Measurements from ENCODE around the gene LDB3.

LDB3 gene

GRCh38 chr10:86712317-86712707, 44.0 kb downstream of the LDB3 start:
- Histone ChIP-seq H3K36me3 (ENCODE audit: insufficient read depth, low read length) (no peaks in the 10 kb centered on the region), H3K9ac (ENCODE audit: low read depth, low read length) (peak overlapping the region; percentile 94), H3K9me3 (ENCODE audit: insufficient read depth, low read length, severe bottlenecking) (no peaks in the 10 kb centered on the region), H3K27ac (ENCODE audit: low read length) (peak overlapping the region; percentile 93), H4K20me1 (ENCODE audit: insufficient read depth, low read length) (no peaks in the 10 kb centered on the region), H2AFZ (ENCODE audit: low read depth, low read length) (peak overlapping the region; percentile 91), H3K27me3 (ENCODE audit: insufficient read depth, low read length, poor library complexity) (no peaks in the 10 kb centered on the region), H3K4me1 (ENCODE audit: insufficient read depth, low read length) (peaks cover 24% of the 10 kb centered on the region), H3K4me3 (ENCODE audit: low read depth in 1 of 2, low read length in 2 of 2) (peak overlapping the region; percentile 45 to 73; a peak in 3 of 4 replicates), H3K4me2 (ENCODE audit: insufficient read depth, low read length) (peak overlapping the region; percentile 86), H3K79me2 (ENCODE audit: insufficient read depth, low read length) (no peaks in the 10 kb centered on the region)
- no peak for DNase-seq
- ATAC-seq (ENCODE audit: insufficient read depth, low read depth) = no peak
- TF ChIP-seq EZH2 (IDR thresholded peaks at IDR 0.05; ENCODE audit: borderline replicate concordance, low read depth, low read length, severe bottlenecking) (no peak), CTCF (IDR thresholded peaks at IDR 0.05; ENCODE audit: borderline replicate concordance, extremely low read depth, low read length, poor library complexity, severe bottlenecking) (no peak)

GRCh38 chr10:86715156-86715795, 47.0 kb downstream of the LDB3 start:
- Histone ChIP-seq H3K79me2 (ENCODE audit: insufficient read depth, low read length) (no peaks in the 10 kb centered on the region), H3K27ac (ENCODE audit: low read length) (no peak overlapping the region), H3K36me3 (ENCODE audit: insufficient read depth, low read length) (no peaks in the 10 kb centered on the region), H3K27me3 (ENCODE audit: insufficient read depth, low read length, poor library complexity) (no peaks in the 10 kb centered on the region), H3K4me3 (ENCODE audit: low read depth in 1 of 2, low read length in 2 of 2) (no peak overlapping the region), H3K4me2 (ENCODE audit: insufficient read depth, low read length) (no peak overlapping the region), H4K20me1 (ENCODE audit: insufficient read depth, low read length) (no peaks in the 10 kb centered on the region), H2AFZ (ENCODE audit: low read depth, low read length) (no peak overlapping the region; the same call in 1 of the 2 replicates), H3K9me3 (ENCODE audit: insufficient read depth, low read length, severe bottlenecking) (no peaks in the 10 kb centered on the region), H3K9ac (ENCODE audit: low read depth, low read length) (no peak overlapping the region), H3K4me1 (ENCODE audit: insufficient read depth, low read length) (peaks cover 17% of the 10 kb centered on the region)
- ATAC-seq (ENCODE audit: insufficient read depth, low read depth) (no peak), DNase-seq (no peak)
- TF ChIP-seq CTCF (IDR thresholded peaks at IDR 0.05; ENCODE audit: borderline replicate concordance, extremely low read depth, low read length, poor library complexity, severe bottlenecking) (no peak), EZH2 (IDR thresholded peaks at IDR 0.05; ENCODE audit: borderline replicate concordance, low read depth, low read length, severe bottlenecking) (no peak)

GRCh38 chr10:86715836-86716235, 47.5 kb downstream of the LDB3 start:
- Histone ChIP-seq H2AFZ (ENCODE audit: low read depth, low read length) (no peak overlapping the region), H3K9ac (ENCODE audit: low read depth, low read length) (no peak overlapping the region), H4K20me1 (ENCODE audit: insufficient read depth, low read length) (no peaks in the 10 kb centered on the region), H3K4me2 (ENCODE audit: insufficient read depth, low read length) (no peak overlapping the region), H3K4me3 (ENCODE audit: low read depth in 1 of 2, low read length in 2 of 2) (no peak overlapping the region), H3K27ac (ENCODE audit: low read length) (no peak overlapping the region), H3K9me3 (ENCODE audit: insufficient read depth, low read length, severe bottlenecking) (no peaks in the 10 kb centered on the region), H3K36me3 (ENCODE audit: insufficient read depth, low read length) (no peaks in the 10 kb centered on the region), H3K4me1 (ENCODE audit: insufficient read depth, low read length) (peaks cover 11% of the 10 kb centered on the region), H3K79me2 (ENCODE audit: insufficient read depth, low read length) (no peaks in the 10 kb centered on the region), H3K27me3 (ENCODE audit: insufficient read depth, low read length, poor library complexity) (no peaks in the 10 kb centered on the region)
- no peak for TF ChIP-seq CTCF (IDR thresholded peaks at IDR 0.05; ENCODE audit: borderline replicate concordance, extremely low read depth, low read length, poor library complexity, severe bottlenecking)
- TF ChIP-seq EZH2 (IDR thresholded peaks at IDR 0.05; ENCODE audit: borderline replicate concordance, low read depth, low read length, severe bottlenecking) = no peak
- ATAC-seq (ENCODE audit: insufficient read depth, low read depth) (no peak), DNase-seq (no peak)
